Measurements from ENCODE around the gene GPAT2. TPM values are rescaled to one million over a fixed set of nuclear protein-coding genes. Genes with fewer than 3 reads are reported as not detected.
"Not testable (repeated sequence)": the region's sequence is repeated elsewhere in the genome, so short reads cannot be mapped to it uniquely, and the experiment has no call there.

GPAT2 gene
- total RNA-seq, 1 experiment from 2014 or later: not detected

- H3K4me3 Mint-ChIP-seq (ENCODE audit: unreplicated experiment); intact Hi-C loops (cut with micrococcal nuclease; ENCODE audit: unreplicated experiment); H3K27me3 ChIP-seq (replicated peaks; ENCODE audit: control insufficient read depth, insufficient read depth, low read length); H3K9me3 Mint-ChIP-seq (ENCODE audit: unreplicated experiment); H3K4me1 ChIP-seq; H3K27me3 Mint-ChIP-seq (ENCODE audit: insufficient read depth, unreplicated experiment); DNase-seq; POLR2A ChIA-PET; H3K27ac Mint-ChIP-seq (ENCODE audit: unreplicated experiment); H3K4me3 ChIP-seq (ENCODE audit: low read depth, low read length); CTCF ChIA-PET; H3K4me1 Mint-ChIP-seq (ENCODE audit: low read depth, unreplicated experiment); H3K36me3 Mint-ChIP-seq (ENCODE audit: insufficient read depth, unreplicated experiment); BruUV-seq (replicated peaks); H3K9me3 ChIP-seq; H3K36me3 ChIP-seq (ENCODE audit: control insufficient read depth, insufficient read depth, low read length): not testable (repeated sequence)
Observed at GRCh38 chr2:96006248-96006647, 28.5 kb downstream of the GPAT2 start.

GRCh38 chr2:95992520-95993272 lies 42.0 kb downstream of the GPAT2 start:
- H3K4me3 Mint-ChIP-seq (ENCODE audit: unreplicated experiment): peak overlapping the region; percentile 93
- peak; percentile 69 to 91 for TF ChIP-seq CTCF (IDR thresholded peaks at IDR 0.05; ENCODE audit: insufficient read depth in 1 of 2, low read depth in 1 of 2, low read length in 1 of 2, severe bottlenecking in 1 of 2, unreplicated experiment in 1 of 2)
- H3K36me3 ChIP-seq (ENCODE audit: control insufficient read depth, insufficient read depth, low read length); POLR2A ChIA-PET; BruUV-seq (replicated peaks); H3K27me3 ChIP-seq (replicated peaks; ENCODE audit: control insufficient read depth, insufficient read depth, low read length); H3K9me3 ChIP-seq; H3K4me1 Mint-ChIP-seq (ENCODE audit: low read depth, unreplicated experiment); H3K36me3 Mint-ChIP-seq (ENCODE audit: insufficient read depth, unreplicated experiment); H3K9me3 Mint-ChIP-seq (ENCODE audit: unreplicated experiment); H3K4me1 ChIP-seq: not testable (repeated sequence)
- CTCF ChIA-PET: interaction anchor here (0.6 to 1.8 kb wide), 14 partner anchors 17 to 274 kb away, joined by 3 to 22 read pairs (median 5); partner anchors contain the start of genes ADRA2B, ASTL and STARD7
- H3K4me3 ChIP-seq (ENCODE audit: low read depth, low read length): peak overlapping the region; percentile 55
- H3K27ac Mint-ChIP-seq (ENCODE audit: unreplicated experiment): peak overlapping the region; percentile 83
- peak; percentile 81 to 83 for DNase-seq
- peaks cover 13% of the 10 kb centered on the region for H3K27me3 Mint-ChIP-seq (ENCODE audit: insufficient read depth, unreplicated experiment)
- intact Hi-C loops (cut with micrococcal nuclease; ENCODE audit: unreplicated experiment): loop anchor here (2.0 to 10.0 kb wide), 3 partner anchors 122 to 272 kb away; partner anchors contain the start of genes ADRA2B, CIAO1 and TMEM127

- BruUV-seq (replicated peaks); H3K27me3 ChIP-seq (replicated peaks; ENCODE audit: control insufficient read depth, insufficient read depth, low read length); H3K4me1 Mint-ChIP-seq (ENCODE audit: low read depth, unreplicated experiment); H3K4me1 ChIP-seq; H3K9me3 Mint-ChIP-seq (ENCODE audit: unreplicated experiment); POLR2A ChIA-PET; H3K36me3 Mint-ChIP-seq (ENCODE audit: insufficient read depth, unreplicated experiment); H3K9me3 ChIP-seq; H3K36me3 ChIP-seq (ENCODE audit: control insufficient read depth, insufficient read depth, low read length): not testable (repeated sequence)
- peak overlapping the region; percentile 93 for H3K4me3 Mint-ChIP-seq (ENCODE audit: unreplicated experiment)
- H3K4me3 ChIP-seq (ENCODE audit: low read depth, low read length): peak overlapping the region; percentile 55
- peak; percentile 44 to 45 for DNase-seq
- CTCF ChIA-PET: interaction anchor here (0.8 to 1.8 kb wide), 11 partner anchors 17 to 275 kb away, joined by 4 to 22 read pairs (median 6); partner anchors contain the start of genes ADRA2B, ASTL and STARD7
- peaks cover 13% of the 10 kb centered on the region for H3K27me3 Mint-ChIP-seq (ENCODE audit: insufficient read depth, unreplicated experiment)
- peak overlapping the region; percentile 83 for H3K27ac Mint-ChIP-seq (ENCODE audit: unreplicated experiment)
- intact Hi-C loops (cut with micrococcal nuclease; ENCODE audit: unreplicated experiment): loop anchor here (2.0 to 10.0 kb wide), 3 partner anchors 123 to 273 kb away; partner anchors contain the start of genes ADRA2B, CIAO1 and TMEM127
Observed at GRCh38 chr2:95992102-95992501, 42.6 kb downstream of the GPAT2 start.

GRCh38 chr2:95991351-95992094 lies 43.2 kb downstream of the GPAT2 start, which contains the start of gene ANKRD36C:
TSS of gene ANKRD36C (minus strand) at chr2:95991824. CDS start at chr2:95991708, 116 bp downstream.
- H3K9me3 Mint-ChIP-seq (ENCODE audit: unreplicated experiment); POLR2A ChIA-PET; H3K36me3 ChIP-seq (ENCODE audit: control insufficient read depth, insufficient read depth, low read length); H3K4me1 Mint-ChIP-seq (ENCODE audit: low read depth, unreplicated experiment); H3K9me3 ChIP-seq; BruUV-seq (replicated peaks); H3K27me3 ChIP-seq (replicated peaks; ENCODE audit: control insufficient read depth, insufficient read depth, low read length); H3K36me3 Mint-ChIP-seq (ENCODE audit: insufficient read depth, unreplicated experiment); H3K4me1 ChIP-seq: not testable (repeated sequence)
- H3K4me3 Mint-ChIP-seq (ENCODE audit: unreplicated experiment): peak within 1 kb of the TSS; percentile 93
- peak within 1 kb of the TSS; percentile 55 for H3K4me3 ChIP-seq (ENCODE audit: low read depth, low read length)
- H3K27ac Mint-ChIP-seq (ENCODE audit: unreplicated experiment): peak within 1 kb of the TSS; percentile 83
- CTCF ChIA-PET: interaction anchor here (0.8 to 1.8 kb wide), 6 partner anchors 18 to 613 kb away, joined by 3 to 22 read pairs (median 12); partner anchors contain the start of gene ADRA2B
- intact Hi-C loops (cut with micrococcal nuclease; ENCODE audit: unreplicated experiment): loop anchor here (2.0 to 10.0 kb wide), 3 partner anchors 123 to 273 kb away; partner anchors contain the start of genes ADRA2B, CIAO1 and TMEM127
- DNase-seq: peak; percentile 62 to 67
- H3K27me3 Mint-ChIP-seq (ENCODE audit: insufficient read depth, unreplicated experiment): peaks cover 12% of the 10 kb centered on the region

- H3K27me3 ChIP-seq (replicated peaks; ENCODE audit: control insufficient read depth, insufficient read depth, low read length); H3K9me3 Mint-ChIP-seq (ENCODE audit: unreplicated experiment); DNase-seq; H3K36me3 Mint-ChIP-seq (ENCODE audit: insufficient read depth, unreplicated experiment); H3K4me1 Mint-ChIP-seq (ENCODE audit: low read depth, unreplicated experiment); POLR2A ChIA-PET; H3K9me3 ChIP-seq; H3K4me1 ChIP-seq; BruUV-seq (replicated peaks); H3K36me3 ChIP-seq (ENCODE audit: control insufficient read depth, insufficient read depth, low read length); H3K27me3 Mint-ChIP-seq (ENCODE audit: insufficient read depth, unreplicated experiment): not testable (repeated sequence)
- peak overlapping the region; percentile 36 for H3K4me3 ChIP-seq (ENCODE audit: low read depth, low read length)
- Mint-ChIP-seq H3K4me3 (ENCODE audit: unreplicated experiment) (peak overlapping the region; percentile 93), H3K27ac (ENCODE audit: unreplicated experiment) (peak overlapping the region; percentile 83)
- CTCF ChIA-PET: interaction anchor here (0.8 kb wide), 1 partner anchor 613 kb away, joined by 3 read pairs; no protein-coding TSS in a partner anchor
- intact Hi-C loops (cut with micrococcal nuclease; ENCODE audit: unreplicated experiment): loop anchor here (10.0 kb wide), 2 partner anchors 124 to 274 kb away; partner anchors contain the start of genes ADRA2B, CIAO1 and TMEM127
Observed at GRCh38 chr2:95990884-95991283, 43.8 kb downstream of the GPAT2 start.

Data from Caco-2 (cell line).